ENCODE measurements around the gene MGAT5B.

GRCh38 chr17:76940738-76941350, 72.6 kb downstream of the MGAT5B start:
- TF ChIP-seq POLR2AphosphoS5 (IDR thresholded peaks at IDR 0.05; ENCODE audit: low read depth, low read length) = no peak
- no peak for TF ChIP-seq TAF1 (IDR thresholded peaks at IDR 0.05; ENCODE audit: borderline replicate concordance, insufficient read depth, low read length)
- TF ChIP-seq SIN3A (IDR thresholded peaks at IDR 0.05; ENCODE audit: borderline replicate concordance, insufficient read depth, low read length) = no peak
- no peak for TF ChIP-seq REST (IDR thresholded peaks at IDR 0.05; ENCODE audit: insufficient read depth in 1 of 2, low read depth in 2 of 2, low read length in 2 of 2)

Data from PFSK-1 (cell line).